Upper lobe of left lung (tissue), 6 donors: Measurements from ENCODE around the gene TPP2. TPM values are rescaled to one million over a fixed set of nuclear protein-coding genes. Genes with fewer than 3 reads are reported as not detected.

ENCODE experiments used
- ATAC-seq, 2 donors: fragments of 200-7000 bp; cut with Tn5 transposase; one replicate each; pipeline ENCODE4 v1.9.1; 2022; ENCODE audit warnings: mild to moderate bottlenecking in 2 of 2, moderate library complexity in 2 of 2; ENCODE audit not compliant: low FRiP score in 2 of 2
- DNase-seq, 2 donors: peaks; one replicate each; pipeline ENCODE4 v3.0.0-alpha.2; 2019 to 2020
- H3K27ac ChIP-seq, 4 donors: fragments of 200-600 bp; sonication (generic); one replicate each; pipeline ENCODE4 v1.5.1; 2016 to 2019
- H3K27me3 ChIP-seq, 4 donors: fragments of 200-600 bp; sonication (generic); one replicate each; pipeline ENCODE4 v1.5.1; 2017 to 2019
- H3K36me3 ChIP-seq, 4 donors: fragments of 200-600 bp; sonication (generic); one replicate each; pipeline ENCODE4 v1.5.1; 2016 to 2019
- H3K4me1 ChIP-seq, 4 donors: fragments of 200-600 bp; sonication (generic); one replicate each; pipeline ENCODE4 v1.5.1; 2018 to 2019
- H3K4me3 ChIP-seq, 4 donors: fragments of 200-600 bp; sonication (generic); one replicate each; pipeline ENCODE4 v1.5.1; 2017 to 2019; ENCODE audit warnings: mild to moderate bottlenecking in 2 of 4, moderate library complexity in 1 of 4
- H3K9me3 ChIP-seq, 4 donors: fragments of 200-600 bp; sonication (generic); one replicate each; pipeline ENCODE4 v1.5.1; 2018 to 2019
- EP300 ChIP-seq, 4 donors: sonication (generic); formaldehyde crosslinking; IDR thresholded peaks; one replicate each; pipeline ENCODE4 v1.5.1; 2017; ENCODE audit warnings: antibody characterized with exemption in 4 of 4, control low read depth in 2 of 4
- POLR2A ChIP-seq, 4 donors: fragments of 450-650 bp; IDR thresholded peaks; one replicate each; pipeline ENCODE4 v1.5.1; 2016 to 2017; ENCODE audit warnings: antibody characterized with exemption in 4 of 4, mild to moderate bottlenecking in 2 of 4
- POLR2AphosphoS5 ChIP-seq, 2 donors: sonication (generic); formaldehyde crosslinking; IDR thresholded peaks; one replicate each; pipeline ENCODE4 v1.5.1; 2017; ENCODE audit warnings: antibody characterized with exemption in 2 of 2
- WGBS, 2 donors: methylation state at CpG; one replicate each; pipeline ENCODE4 v1.1.5; 2017 to 2018; 5-methylcytosine and 5-hydroxymethylcytosine counted together
- total RNA-seq, 6 donors: library from RNA; depleted of rRNA in 4 of 6; stranded (reverse); fragments of >200 nt in 4 of 6; gene quantifications; one replicate each; pipeline versions ENCODE4 v1.1.0 to v1.2.1, GENCODE V29; 2016 to 2021
- TF ChIP-seq, protein P1 (sequence below), 6 experiments: fragments of 450-650 bp in 4 of 6; fragments of 200-600 bp in 2 of 6; sonication (generic) in 2 of 6; IDR thresholded peaks; one replicate each; pipeline ENCODE4 v1.5.1; 2016 to 2019; ENCODE audit warnings: antibody characterized with exemption in 6 of 6
- donor health status: DM: no; HTN: no; CAD: no; lungs with moderate emphysema.
- donor health status: DM: no; HTN: yes; CAD: no; lungs with severe emphysema.

The TPP2 gene
- total RNA-seq, 6 donors from 2014 or later = 30.8 to 69.1 (median 41.2) TPM

- no peaks in the 10 kb centered on the region for H3K27me3 ChIP-seq
- DNase-seq (no peak), ATAC-seq (peak in 1 of 2 donors; percentile 18)
- no peaks in the 10 kb centered on the region for H3K4me1 ChIP-seq
- 28 to 53% methylated on average over 1 of the region's 1 CpG for WGBS, 2 donors
- no peak overlapping the region for H3K4me3 ChIP-seq
- no peaks in the 10 kb centered on the region for H3K9me3 ChIP-seq
- H3K27ac ChIP-seq = no peak overlapping the region
- TF ChIP-seq POLR2A (IDR thresholded peaks at IDR 0.05) = no peak
- TF ChIP-seq, protein P1, sequence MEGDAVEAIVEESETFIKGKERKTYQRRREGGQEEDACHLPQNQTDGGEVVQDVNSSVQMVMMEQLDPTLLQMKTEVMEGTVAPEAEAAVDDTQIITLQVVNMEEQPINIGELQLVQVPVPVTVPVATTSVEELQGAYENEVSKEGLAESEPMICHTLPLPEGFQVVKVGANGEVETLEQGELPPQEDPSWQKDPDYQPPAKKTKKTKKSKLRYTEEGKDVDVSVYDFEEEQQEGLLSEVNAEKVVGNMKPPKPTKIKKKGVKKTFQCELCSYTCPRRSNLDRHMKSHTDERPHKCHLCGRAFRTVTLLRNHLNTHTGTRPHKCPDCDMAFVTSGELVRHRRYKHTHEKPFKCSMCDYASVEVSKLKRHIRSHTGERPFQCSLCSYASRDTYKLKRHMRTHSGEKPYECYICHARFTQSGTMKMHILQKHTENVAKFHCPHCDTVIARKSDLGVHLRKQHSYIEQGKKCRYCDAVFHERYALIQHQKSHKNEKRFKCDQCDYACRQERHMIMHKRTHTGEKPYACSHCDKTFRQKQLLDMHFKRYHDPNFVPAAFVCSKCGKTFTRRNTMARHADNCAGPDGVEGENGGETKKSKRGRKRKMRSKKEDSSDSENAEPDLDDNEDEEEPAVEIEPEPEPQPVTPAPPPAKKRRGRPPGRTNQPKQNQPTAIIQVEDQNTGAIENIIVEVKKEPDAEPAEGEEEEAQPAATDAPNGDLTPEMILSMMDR (IDR thresholded peaks at IDR 0.05) = no peak
- no peak for TF ChIP-seq EP300 (IDR thresholded peaks at IDR 0.05)
- H3K36me3 ChIP-seq = no peaks in the 10 kb centered on the region
Observed at GRCh38 chr13:102721800-102722231, 125.0 kb downstream of the TPP2 start.

- DNase-seq = no peak
Observed at GRCh38 chr13:102724923-102725322, 128.1 kb downstream of the TPP2 start.

GRCh38 chr13:102726430-102726829 lies 129.6 kb downstream of the TPP2 start:
- Histone ChIP-seq H3K27me3 (no peaks in the 10 kb centered on the region), H3K9me3 (no peaks in the 10 kb centered on the region), H3K4me3 (no peak overlapping the region), H3K4me1 (peaks cover 0 to 13% (median 9%) of the 10 kb centered on the region in 4 donors), H3K36me3 (no peaks in the 10 kb centered on the region), H3K27ac (no peak overlapping the region)
- TF ChIP-seq POLR2A (IDR thresholded peaks at IDR 0.05) = no peak
- TF ChIP-seq EP300 (IDR thresholded peaks at IDR 0.05) = no peak
- no peak for TF ChIP-seq POLR2AphosphoS5 (IDR thresholded peaks at IDR 0.05)
- TF ChIP-seq, protein P1 (IDR thresholded peaks at IDR 0.05) = no peak
- ATAC-seq = no peak
- no peak for DNase-seq
- WGBS, 2 donors = 69 to 86% methylated on average over 2 of the region's 2 CpGs

More at GRCh38 chr13:102724923-102725322, 128.1 kb downstream of the TPP2 start:
- Histone ChIP-seq H3K36me3 (no peaks in the 10 kb centered on the region), H3K27me3 (no peaks in the 10 kb centered on the region), H3K4me1 (peaks cover 0 to 7% (median 4%) of the 10 kb centered on the region in 4 donors), H3K9me3 (no peaks in the 10 kb centered on the region), H3K27ac (no peak overlapping the region), H3K4me3 (no peak overlapping the region)
- WGBS, 2 donors = 52 to 53% methylated on average over 6 of the region's 6 CpGs
- peak; percentile 66 to 72 for ATAC-seq
- TF ChIP-seq, protein P1 (IDR thresholded peaks at IDR 0.05) = peak; percentile 21 to 64 (median 46)
- no peak for TF ChIP-seq POLR2AphosphoS5 (IDR thresholded peaks at IDR 0.05)

Other genes with a start within 250 kb of the TPP2 start
- gene FGF14, start 194.9 kb upstream of the TPP2 start, total RNA-seq = 1 to 10 TPM in 5 of 6 donors, under 1 TPM in 1; 0.80 to 8.4 (median 4.1) TPM
- not detected for gene METTL21C, start 98.1 kb downstream of the TPP2 start, total RNA-seq
- gene TEX30, start 176.8 kb downstream of the TPP2 start, total RNA-seq = 1 to 10 TPM in 5 of 6 donors, under 1 TPM in 1; 1.00 to 7.8 (median 6.2) TPM
- gene POGLUT2, start 202.0 kb downstream of the TPP2 start, total RNA-seq = 1 to 10 TPM; 1.6 to 8.4 (median 3.8) TPM
- 10 to 100 TPM in 5 of 6 donors, 1 to 10 TPM in 1; 7.1 to 45.1 (median 15.6) TPM for gene BIVM, start 202.1 kb downstream of the TPP2 start, total RNA-seq
- 100 to 1,000 TPM in 1 of 6 donors, 10 to 100 TPM in 5; 39.1 to 138 (median 47.4) TPM for gene ERCC5, start 249.0 kb downstream of the TPP2 start, total RNA-seq